ENCODE data around the gene PGAM5. TPM values are rescaled to one million over a fixed set of nuclear protein-coding genes. Genes with fewer than 3 reads are reported as not detected.
A peak's percentile ranks its signal among the peaks of the same experiment; 100 is the strongest.

PGAM5 gene
- total and polyA plus RNA-seq, 9 of the 15 experiments (the other 6 are each of a cell fraction or from before 2014, with no cell fraction given), result 7.4 to 121 (median 69.5) TPM

DNA sequence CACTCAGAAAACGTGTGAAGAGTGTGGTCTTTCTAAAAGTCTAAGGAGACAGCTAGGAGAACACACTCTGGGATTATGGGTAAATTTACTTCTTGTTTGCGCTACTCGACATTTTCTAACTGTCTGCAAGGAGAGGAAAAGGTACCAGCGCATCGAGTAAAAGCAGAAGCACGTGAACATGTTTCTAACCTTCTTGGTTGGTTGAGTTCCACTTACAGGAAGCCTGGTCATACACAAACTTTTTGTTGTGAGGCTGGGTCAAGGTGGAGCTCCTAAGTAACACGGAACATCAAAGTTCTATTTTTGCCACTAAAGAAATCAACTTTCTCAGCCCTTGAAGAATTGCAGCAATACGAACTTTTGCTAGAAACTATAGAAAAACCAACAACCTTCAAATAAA, 31.0 kb downstream of the PGAM5 start:
- Histone ChIP-seq H3K4me1 (replicated peaks in 1 of 2; ENCODE audit: control insufficient read depth in 2 of 2, insufficient read depth in 2 of 2, low read length in 2 of 2) (no peaks in the 10 kb centered on the region), H3K27ac (ENCODE audit: extremely low read depth, low read depth, low read length) (no peak overlapping the region), H3K9me3 (replicated peaks; ENCODE audit: control insufficient read depth, insufficient read depth, low read depth, low read length) (no peaks in the 10 kb centered on the region), H3K27me3 (ENCODE audit: control insufficient read depth in 2 of 2, insufficient read depth in 2 of 2, low read length in 2 of 2) (no peaks in the 10 kb centered on the region), H3K9ac (ENCODE audit: insufficient read depth in 1 of 2, low read depth in 2 of 2, low read length in 2 of 2) (no peak overlapping the region), H4K20me1 (replicated peaks; ENCODE audit: control insufficient read depth, insufficient read depth, low read length) (no peaks in the 10 kb centered on the region), H3K36me3 (ENCODE audit: control insufficient read depth, insufficient read depth, low read length) (peaks cover 90% of the 10 kb centered on the region), H2AFZ (ENCODE audit: low read depth, low read length) (no peak overlapping the region), H3K4me3 (no peak overlapping the region), H3K79me2 (ENCODE audit: control insufficient read depth, insufficient read depth, low read length) (peaks cover 16% of the 10 kb centered on the region; the same call in 2 of the 3 replicates), H3K9me1 (ENCODE audit: control insufficient read depth, insufficient read depth, low read length) (no peaks in the 10 kb centered on the region), H3K4me2 (ENCODE audit: insufficient read depth, low read length) (no peak overlapping the region)
- intact Hi-C loops (cut with micrococcal nuclease), result no loop called here
- TF ChIP-seq ZBTB12 (CRISPR knock-in tag; IDR thresholded peaks at IDR 0.05) (no peak), SIX5 (IDR thresholded peaks at IDR 0.05; ENCODE audit: borderline replicate concordance in 1 of 2, insufficient read depth in 1 of 2, low read depth in 1 of 2, low read length in 2 of 2) (no peak), ETV5 (CRISPR knock-in tag; IDR thresholded peaks at IDR 0.05; ENCODE audit: low read depth) (no peak), ELF4 (CRISPR knock-in tag; IDR thresholded peaks at IDR 0.05) (no peak), ZNF184 (CRISPR knock-in tag; IDR thresholded peaks at IDR 0.05) (no peak), IRF9 (tag; IDR thresholded peaks at IDR 0.05) (no peak)
- TF ChIP-seq, protein P1, sequence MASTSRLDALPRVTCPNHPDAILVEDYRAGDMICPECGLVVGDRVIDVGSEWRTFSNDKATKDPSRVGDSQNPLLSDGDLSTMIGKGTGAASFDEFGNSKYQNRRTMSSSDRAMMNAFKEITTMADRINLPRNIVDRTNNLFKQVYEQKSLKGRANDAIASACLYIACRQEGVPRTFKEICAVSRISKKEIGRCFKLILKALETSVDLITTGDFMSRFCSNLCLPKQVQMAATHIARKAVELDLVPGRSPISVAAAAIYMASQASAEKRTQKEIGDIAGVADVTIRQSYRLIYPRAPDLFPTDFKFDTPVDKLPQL (IDR thresholded peaks at IDR 0.05; ENCODE audit: extremely low read depth, insufficient read length), result no peak
- BruUV-seq (replicated peaks), result no TSS peak
- CTCF ChIA-PET (ENCODE audit: low intra/inter-chr PET ratio), result no interaction called here
- in situ Hi-C loops (cut with MboI), result no loop called here
- peak; percentile 69 for FAIRE-seq
- no peak for DNase-seq (ENCODE audit: extremely low read depth in 1 of 4, low spot score in 3 of 4)
- 81% methylated on average over 8 of the region's 8 CpGs for WGBS (ENCODE audit: insufficient coverage, low coverage, missing lambda C conversion rate)
- POLR2A ChIA-PET, result interaction anchor here (0.6 to 2.0 kb wide), 5 partner anchors 9 to 47 kb away, joined by 3 to 7 read pairs (median 4); partner anchors contain the start of gene ANKLE2
- ATAC-seq, result no peak
